ENCODE measurements around the gene UMODL1. TPM values are rescaled to one million over a fixed set of nuclear protein-coding genes. Genes with fewer than 3 reads are reported as not detected.

UMODL1 gene
- total RNA-seq (2022) (0.22 TPM in 1 of 2 replicates, not detected in the other), Bru-seq, nascent RNA (percentile 6 among the genes with signal in this experiment), BruChase-seq, experiment 1, labeled RNA remaining after a 6-hour chase (percentile 4 among the genes with signal in this experiment), BruChase-seq, experiment 2, labeled RNA remaining after a 2-hour chase (not detected)
- long read RNA-seq = 0 reads

GRCh38 chr21:42071146-42071737 lies at the start of gene UMODL1:
Gene UMODL1, plus strand, starts transcription at chr21:42071317. Its CDS starts 0 bp downstream, at chr21:42071317.
- BruUV-seq (replicated peaks) = no TSS peak
- no peak for TF ChIP-seq CTCF (IDR thresholded peaks at IDR 0.05; ENCODE audit: unreplicated experiment)
- Mint-ChIP-seq H3K4me1 (ENCODE audit: low read depth, unreplicated experiment) (no peaks in the 10 kb centered on the region), H3K27ac (ENCODE audit: unreplicated experiment) (no peak within 1 kb of the TSS), H3K36me3 (ENCODE audit: insufficient read depth, unreplicated experiment) (no peaks in the 10 kb centered on the region), H3K9me3 (ENCODE audit: low read depth, unreplicated experiment) (no peaks in the 10 kb centered on the region), H3K4me3 (ENCODE audit: low read depth, unreplicated experiment) (no peak within 1 kb of the TSS), H3K27me3 (ENCODE audit: unreplicated experiment) (peaks cover 26% of the 10 kb centered on the region)
- CTCF ChIA-PET = no interaction called here
- DNase-seq = no peak
- intact Hi-C loops (cut with micrococcal nuclease; ENCODE audit: unreplicated experiment) = no loop called here

- CTCF ChIA-PET = no interaction called here
- Mint-ChIP-seq H3K4me3 (ENCODE audit: low read depth, unreplicated experiment) (no peak overlapping the region), H3K27ac (ENCODE audit: unreplicated experiment) (no peak overlapping the region)
Measured at GRCh38 chr21:42021371-42022090, 49.6 kb upstream of the UMODL1 start.

GRCh38 chr21:42022091-42022430 lies 49.1 kb upstream of the UMODL1 start:
- no peaks in the 10 kb centered on the region for H3K36me3 Mint-ChIP-seq (ENCODE audit: insufficient read depth, unreplicated experiment)
- CTCF ChIA-PET = no interaction called here
- TF ChIP-seq CTCF (IDR thresholded peaks at IDR 0.05; ENCODE audit: unreplicated experiment) = no peak
- H3K27me3 Mint-ChIP-seq (ENCODE audit: unreplicated experiment) = peaks cover 78% of the 10 kb centered on the region
- no TSS peak for BruUV-seq (replicated peaks)
- H3K9me3 Mint-ChIP-seq (ENCODE audit: low read depth, unreplicated experiment) = no peaks in the 10 kb centered on the region
- H3K4me3 Mint-ChIP-seq (ENCODE audit: low read depth, unreplicated experiment) = no peak overlapping the region
- no peak overlapping the region for H3K27ac Mint-ChIP-seq (ENCODE audit: unreplicated experiment)
- H3K4me1 Mint-ChIP-seq (ENCODE audit: low read depth, unreplicated experiment) = no peaks in the 10 kb centered on the region
- no peak for DNase-seq
- intact Hi-C loops (cut with micrococcal nuclease; ENCODE audit: unreplicated experiment) = no loop called here

More at GRCh38 chr21:42021371-42022090, 49.6 kb upstream of the UMODL1 start:
- no peak for DNase-seq
- no peaks in the 10 kb centered on the region for H3K36me3 Mint-ChIP-seq (ENCODE audit: insufficient read depth, unreplicated experiment)
- intact Hi-C loops (cut with micrococcal nuclease; ENCODE audit: unreplicated experiment) = no loop called here
- H3K9me3 Mint-ChIP-seq (ENCODE audit: low read depth, unreplicated experiment) = no peaks in the 10 kb centered on the region
- no TSS peak for BruUV-seq (replicated peaks)
- peaks cover 74% of the 10 kb centered on the region for H3K27me3 Mint-ChIP-seq (ENCODE audit: unreplicated experiment)
- TF ChIP-seq CTCF (IDR thresholded peaks at IDR 0.05; ENCODE audit: unreplicated experiment) = no peak
- H3K4me1 Mint-ChIP-seq (ENCODE audit: low read depth, unreplicated experiment) = no peaks in the 10 kb centered on the region

- CTCF ChIA-PET = no interaction called here
- no peak overlapping the region for H3K27ac Mint-ChIP-seq (ENCODE audit: unreplicated experiment)
- H3K4me1 Mint-ChIP-seq (ENCODE audit: low read depth, unreplicated experiment) = no peaks in the 10 kb centered on the region
- peaks cover 87% of the 10 kb centered on the region for H3K27me3 Mint-ChIP-seq (ENCODE audit: unreplicated experiment)
- no TSS peak for BruUV-seq (replicated peaks)
- H3K4me3 Mint-ChIP-seq (ENCODE audit: low read depth, unreplicated experiment) = no peak overlapping the region
- no peak for TF ChIP-seq CTCF (IDR thresholded peaks at IDR 0.05; ENCODE audit: unreplicated experiment)
- intact Hi-C loops (cut with micrococcal nuclease; ENCODE audit: unreplicated experiment) = no loop called here
- DNase-seq = no peak
- H3K36me3 Mint-ChIP-seq (ENCODE audit: insufficient read depth, unreplicated experiment) = no peaks in the 10 kb centered on the region
- H3K9me3 Mint-ChIP-seq (ENCODE audit: low read depth, unreplicated experiment) = no peaks in the 10 kb centered on the region
Measured at GRCh38 chr21:42022906-42023305, 48.2 kb upstream of the UMODL1 start.
